ENCODE data around the gene KCNG2. TPM values are rescaled to one million over a fixed set of nuclear protein-coding genes. Genes with fewer than 3 reads are reported as not detected.

The KCNG2 gene, protein sequence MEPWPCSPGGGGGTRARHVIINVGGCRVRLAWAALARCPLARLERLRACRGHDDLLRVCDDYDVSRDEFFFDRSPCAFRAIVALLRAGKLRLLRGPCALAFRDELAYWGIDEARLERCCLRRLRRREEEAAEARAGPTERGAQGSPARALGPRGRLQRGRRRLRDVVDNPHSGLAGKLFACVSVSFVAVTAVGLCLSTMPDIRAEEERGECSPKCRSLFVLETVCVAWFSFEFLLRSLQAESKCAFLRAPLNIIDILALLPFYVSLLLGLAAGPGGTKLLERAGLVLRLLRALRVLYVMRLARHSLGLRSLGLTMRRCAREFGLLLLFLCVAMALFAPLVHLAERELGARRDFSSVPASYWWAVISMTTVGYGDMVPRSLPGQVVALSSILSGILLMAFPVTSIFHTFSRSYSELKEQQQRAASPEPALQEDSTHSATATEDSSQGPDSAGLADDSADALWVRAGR
- total RNA-seq, result not detected in 3 replicates
- long read RNA-seq, result 0 reads

DNA sequence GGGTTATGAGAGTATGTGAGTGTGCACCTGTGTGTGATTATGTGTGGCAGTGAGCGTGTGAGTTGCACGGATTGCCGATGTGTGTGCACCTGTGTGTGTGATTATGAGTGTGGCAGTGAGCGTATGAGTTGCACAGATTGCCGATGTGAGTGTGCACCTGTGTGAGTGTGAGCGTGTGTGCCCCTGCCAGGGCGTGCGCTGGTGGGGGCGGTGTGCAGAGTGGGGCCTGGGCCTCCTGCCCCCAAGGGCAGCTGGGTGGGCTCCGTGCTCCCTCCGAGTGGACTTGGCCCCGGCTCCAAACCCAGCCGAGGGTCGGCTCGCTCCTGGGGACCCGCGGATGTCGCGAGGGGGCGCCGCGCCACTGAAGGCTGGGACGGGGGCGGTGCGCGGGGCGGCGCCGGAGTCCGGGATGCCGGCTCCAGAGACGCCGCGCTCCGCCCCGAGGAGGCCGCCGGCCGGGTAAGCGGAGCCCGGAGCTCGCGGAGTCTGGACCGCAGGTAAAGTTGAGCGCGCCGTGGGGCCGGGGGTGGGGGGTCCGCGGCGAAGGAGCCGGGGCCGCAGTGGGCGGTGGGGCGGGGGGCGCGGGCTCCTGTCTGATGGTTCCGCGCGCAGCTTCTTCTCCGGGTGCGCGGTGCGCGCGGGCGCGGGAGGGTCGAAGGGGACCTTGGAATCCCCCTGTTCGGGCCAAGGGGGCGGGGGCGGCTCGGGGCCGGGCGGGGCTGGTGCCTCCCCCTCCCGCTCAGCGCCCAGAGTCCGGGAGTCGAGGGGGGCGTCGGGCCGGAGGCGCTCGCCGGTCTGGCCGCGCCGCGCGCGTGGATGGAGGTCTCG is at the start of gene KCNG2:
Gene KCNG2 (plus strand): TSS at position 421 of the 828 bp plus-strand sequence. CDS start 65,730 bp downstream, outside the sequence.
- peaks cover 39% of the 10 kb centered on the region for H3K27me3 Mint-ChIP-seq (ENCODE audit: low read depth)
- no peak within 1 kb of the TSS for H3K27ac Mint-ChIP-seq (ENCODE audit: unreplicated experiment)
- H3K4me1 Mint-ChIP-seq (ENCODE audit: low read depth), result peaks cover 8% of the 10 kb centered on the region
- peaks cover 3% of the 10 kb centered on the region for H3K36me3 Mint-ChIP-seq (ENCODE audit: low read depth)
- peak; percentile 51 for TF ChIP-seq CTCF (IDR thresholded peaks at IDR 0.05)
- H3K9me3 Mint-ChIP-seq (ENCODE audit: low read depth), result no peaks in the 10 kb centered on the region
- H3K4me3 Mint-ChIP-seq (ENCODE audit: unreplicated experiment), result peak within 1 kb of the TSS; percentile 68
- DNase-seq (ENCODE audit: low spot score), result peak; percentile 83

GRCh38 chr18:79748321-79749180 is 49.2 kb upstream of the KCNG2 start:
- H3K4me3 Mint-ChIP-seq (ENCODE audit: unreplicated experiment), result no peak overlapping the region
- H3K36me3 Mint-ChIP-seq (ENCODE audit: low read depth), result peaks cover 12% of the 10 kb centered on the region
- DNase-seq (ENCODE audit: low spot score), result no peak
- H3K27me3 Mint-ChIP-seq (ENCODE audit: low read depth), result no peaks in the 10 kb centered on the region
- no peaks in the 10 kb centered on the region for H3K4me1 Mint-ChIP-seq (ENCODE audit: low read depth)
- H3K9me3 Mint-ChIP-seq (ENCODE audit: low read depth), result no peaks in the 10 kb centered on the region
- no peak for TF ChIP-seq CTCF (IDR thresholded peaks at IDR 0.05)
- H3K27ac Mint-ChIP-seq (ENCODE audit: unreplicated experiment), result no peak overlapping the region

DNA sequence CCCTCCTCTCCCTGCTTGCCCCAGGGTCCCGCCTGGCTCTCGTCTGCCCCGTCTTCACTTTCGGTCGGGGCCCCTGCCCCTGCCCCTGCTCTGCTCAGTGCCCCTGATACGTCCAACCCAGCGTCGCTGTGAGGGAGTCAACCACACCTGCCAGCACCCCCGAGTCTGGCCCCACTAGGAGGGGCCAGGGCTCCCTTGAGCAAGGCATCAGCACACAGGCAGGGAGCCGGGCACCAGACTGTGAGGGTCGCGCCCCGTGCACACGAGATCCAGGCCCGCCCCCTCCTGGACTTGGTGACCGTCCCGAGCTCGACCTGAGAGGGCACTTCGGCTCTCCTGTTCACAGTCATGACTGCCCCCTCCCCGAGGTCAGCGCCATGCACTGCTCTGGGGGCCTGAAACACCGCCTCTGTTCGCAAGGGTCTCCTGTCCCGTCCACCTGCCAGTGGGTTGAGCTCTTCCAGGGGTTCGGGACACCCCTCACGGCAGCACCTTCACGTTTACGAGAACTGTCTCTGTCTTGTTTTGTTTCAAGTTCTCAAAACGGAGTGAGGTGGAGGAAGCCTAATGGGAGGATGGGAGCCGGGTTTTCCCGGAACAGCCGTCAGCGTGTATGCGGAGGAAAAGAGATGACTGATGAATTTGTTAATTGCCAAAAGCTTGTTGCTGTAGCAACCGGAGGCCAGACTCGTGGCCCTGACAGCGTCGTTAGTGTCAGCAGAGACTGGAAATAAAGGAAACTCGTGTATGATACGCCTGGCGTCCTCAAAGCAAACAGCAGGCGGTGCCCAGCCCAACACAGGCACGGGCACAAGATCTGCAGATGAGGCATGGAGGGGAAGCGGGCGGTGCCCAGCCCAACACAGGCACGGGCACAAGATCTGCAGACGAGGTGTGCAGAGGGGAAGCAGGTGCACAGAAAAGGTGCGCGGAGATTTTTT is 48.2 kb upstream of the KCNG2 start:
- no peak for DNase-seq (ENCODE audit: low spot score)
- Mint-ChIP-seq H3K4me1 (ENCODE audit: low read depth) (no peaks in the 10 kb centered on the region), H3K4me3 (ENCODE audit: unreplicated experiment) (no peak overlapping the region), H3K27ac (ENCODE audit: unreplicated experiment) (no peak overlapping the region), H3K27me3 (ENCODE audit: low read depth) (no peaks in the 10 kb centered on the region), H3K9me3 (ENCODE audit: low read depth) (no peaks in the 10 kb centered on the region), H3K36me3 (ENCODE audit: low read depth) (peaks cover 10% of the 10 kb centered on the region)
- no peak for TF ChIP-seq CTCF (IDR thresholded peaks at IDR 0.05)

DNA sequence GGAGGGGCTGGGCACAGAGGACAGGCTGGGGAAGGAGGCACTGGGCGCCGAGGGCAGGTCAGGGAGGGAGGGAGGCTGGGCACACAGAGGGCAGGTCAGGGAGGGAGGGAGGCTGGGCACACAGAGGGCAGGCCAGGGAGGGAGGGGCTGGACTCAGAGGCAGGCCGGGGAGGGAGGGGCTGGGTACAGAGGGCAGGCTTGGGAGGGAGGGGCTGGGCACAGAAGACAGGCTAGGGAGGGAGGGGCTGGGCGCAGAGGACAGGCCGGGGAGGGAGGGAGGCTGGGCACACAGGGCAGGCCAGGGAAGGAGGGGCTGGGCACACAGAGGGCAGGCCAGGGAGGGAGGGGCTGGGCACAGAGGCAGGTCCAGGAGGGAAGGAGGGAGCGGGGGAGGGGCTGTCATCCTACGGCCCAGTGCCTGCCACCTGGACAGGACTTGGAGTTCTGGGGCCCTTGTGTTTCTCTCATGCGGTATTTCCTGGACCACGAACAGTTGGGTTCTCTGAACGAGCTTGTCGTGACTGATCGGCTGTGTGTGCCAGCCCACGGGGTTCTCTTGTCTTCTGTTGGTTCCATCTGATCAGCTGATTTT is 46.7 kb upstream of the KCNG2 start:
- no peaks in the 10 kb centered on the region for H3K27me3 Mint-ChIP-seq (ENCODE audit: low read depth)
- no peak overlapping the region for H3K27ac Mint-ChIP-seq (ENCODE audit: unreplicated experiment)
- H3K4me1 Mint-ChIP-seq (ENCODE audit: low read depth), result no peaks in the 10 kb centered on the region
- H3K4me3 Mint-ChIP-seq (ENCODE audit: unreplicated experiment), result no peak overlapping the region
- no peak for TF ChIP-seq CTCF (IDR thresholded peaks at IDR 0.05)
- H3K9me3 Mint-ChIP-seq (ENCODE audit: low read depth), result no peaks in the 10 kb centered on the region
- DNase-seq (ENCODE audit: low spot score), result no peak
- H3K36me3 Mint-ChIP-seq (ENCODE audit: low read depth), result peaks cover 19% of the 10 kb centered on the region

All from chondrocyte (in vitro differentiated cells).